SK-N-SH (cell line): ENCODE measurements around the gene MUC5B. TPM values are rescaled to one million over a fixed set of nuclear protein-coding genes. Genes with fewer than 3 reads are reported as not detected.

Source experiments
- CTCF ChIA-PET: fragments of 300-600, 350-600 bp; formaldehyde crosslinking; extraction: SDS; loops from one replicate; lab custom pipeline; 2021; lab: Yijun Ruan, JAX
- POLR2A ChIA-PET: fragments of 350-600 bp; sonication (Branson Sonifier 250); formaldehyde crosslinking; extraction: SDS; loops from one replicate; lab custom pipeline; 2020; ENCODE audit warnings: antibody characterized with exemption, inconsistent platforms; lab: Yijun Ruan, JAX
- DNase-seq: peaks from one replicate; pipeline ENCODE4 v3.0.0; 2012
- H2AFZ ChIP-seq: fragments of 200-600 bp; sonication (generic); 2 replicates; pipeline ENCODE4 v1.8.1; 2016; ENCODE audit warnings: antibody characterized with exemption, mild to moderate bottlenecking, low read depth
- H3F3A ChIP-seq: fragments of 200-600 bp; sonication (generic); replicated peaks from 2 replicates; pipeline ENCODE3; 2016; ENCODE audit warnings: antibody characterized with exemption, mild to moderate bottlenecking; ENCODE audit not compliant: insufficient read depth
- H3K27ac ChIP-seq, 2 experiments: fragments of 200-500 bp in 1 of 2; fragments of 200-600 bp in 1 of 2; sonication (Bioruptor generic) in 1 of 2; sonication (generic), shearing (Covaris generic) in 1 of 2; 2 replicates each; pipeline versions ENCODE4 v1.5.1 to v1.6.1; 2014 to 2016; ENCODE audit warnings: low read depth in 2 of 2, inconsistent platforms in 1 of 2, low read length in 1 of 2, mild to moderate bottlenecking in 1 of 2, mixed read lengths in 1 of 2
- H3K27me3 ChIP-seq: fragments of 200-600 bp; sonication (generic), shearing (Covaris generic); 2 replicates; pipeline ENCODE4 v1.6.1; 2016; ENCODE audit warnings: mixed run types; ENCODE audit not compliant: insufficient read depth
- H3K36me3 ChIP-seq, 2 experiments: fragments of 200-500 bp in 1 of 2; fragments of 200-600 bp in 1 of 2; sonication (Bioruptor generic) in 1 of 2; sonication (generic) in 1 of 2; replicated peaks in 1 of 2; 2 replicates each; pipeline versions ENCODE3 to v1.5.1; 2014 to 2016; ENCODE audit warnings: low read length in 1 of 2, mild to moderate bottlenecking in 1 of 2; ENCODE audit not compliant: insufficient read depth in 2 of 2, control insufficient read depth in 1 of 2
- H3K4me1 ChIP-seq, 2 experiments: fragments of 200-500 bp in 1 of 2; fragments of 200-600 bp in 1 of 2; sonication (Bioruptor generic) in 1 of 2; sonication (generic), shearing (Covaris generic) in 1 of 2; 2 replicates each; pipeline versions ENCODE4 v1.5.1 to v1.6.1; 2014 to 2016; ENCODE audit warnings: low read depth in 1 of 2, low read length in 1 of 2, mixed run types in 1 of 2; ENCODE audit not compliant: insufficient read depth in 2 of 2, control insufficient read depth in 1 of 2
- H3K4me2 ChIP-seq: fragments of 200-600 bp; sonication (generic), shearing (Covaris generic); 2 replicates; pipeline ENCODE4 v1.6.1; 2017; ENCODE audit warnings: mixed run types
- H3K4me3 ChIP-seq, 2 experiments: fragments of 200-500 bp in 1 of 2; fragments of 200-600 bp in 1 of 2; sonication (Bioruptor generic) in 1 of 2; sonication (generic), shearing (Covaris generic) in 1 of 2; 2 replicates each; pipeline versions ENCODE4 v1.5.1 to v1.8.1; 2014 to 2016; ENCODE audit warnings: low read depth in 2 of 2, inconsistent platforms in 1 of 2, low read length in 1 of 2, mild to moderate bottlenecking in 1 of 2, mixed read lengths in 1 of 2, moderate library complexity in 1 of 2
- H3K79me2 ChIP-seq: fragments of 200-600 bp; sonication (generic); 2 replicates; pipeline ENCODE4 v1.8.1; 2017; ENCODE audit warnings: mild to moderate bottlenecking; ENCODE audit not compliant: insufficient read depth
- H3K9ac ChIP-seq: fragments of 200-600 bp; sonication (generic); 2 replicates; pipeline ENCODE4 v1.6.1; 2017; ENCODE audit warnings: mixed run types
- H3K9me2 ChIP-seq: fragments of 200-600 bp; sonication (generic); 2 replicates; pipeline ENCODE4 v1.6.1; 2017; ENCODE audit warnings: mixed run types
- H3K9me3 ChIP-seq: fragments of 200-600 bp; sonication (generic); 2 replicates; pipeline ENCODE4 v1.6.1; 2017; ENCODE audit warnings: mixed run types, mild to moderate bottlenecking, moderate library complexity
- H4K20me1 ChIP-seq: fragments of 200-600 bp; sonication (generic); 2 replicates; pipeline ENCODE4 v1.6.1; 2017; ENCODE audit warnings: mild to moderate bottlenecking, mixed run types; ENCODE audit not compliant: insufficient read depth
- CHD2 ChIP-seq: fragments of 150-350 bp; IDR thresholded peaks from 2 replicates; pipeline ENCODE4 v1.6.1; 2018; ENCODE audit warnings: low read length; ENCODE audit not compliant: partially characterized antibody
- ELF1 ChIP-seq: IDR thresholded peaks from 2 replicates; pipeline ENCODE4 v1.4.0; 2012
- EP300 ChIP-seq, 2 experiments: IDR thresholded peaks; 2 replicates each; pipeline versions ENCODE4 v1.4.0 to v1.6.1; 2012; ENCODE audit warnings: borderline replicate concordance in 1 of 2, low read depth in 1 of 2, low read length in 1 of 2
- EZH2phosphoT487 ChIP-seq: fragments of 200-600 bp; sonication (generic); IDR thresholded peaks from 2 replicates; pipeline ENCODE4 v1.6.1; 2017; ENCODE audit warnings: low read depth, mixed run types, mild to moderate bottlenecking, antibody characterized with exemption, moderate library complexity, borderline replicate concordance
- FOSL2 ChIP-seq: IDR thresholded peaks from 2 replicates; pipeline ENCODE4 v1.4.0; 2012; ENCODE audit warnings: low read depth, mild to moderate bottlenecking, moderate library complexity, borderline replicate concordance
- FOXM1 ChIP-seq: IDR thresholded peaks from 2 replicates; pipeline ENCODE4 v1.4.0; 2012; ENCODE audit warnings: low read depth, mild to moderate bottlenecking
- GABPA ChIP-seq: IDR thresholded peaks from 2 replicates; pipeline ENCODE4 v1.4.0; 2012; ENCODE audit warnings: low read depth, mild to moderate bottlenecking
- GATA2 ChIP-seq: sonication (generic); formaldehyde crosslinking; IDR thresholded peaks from 2 replicates; pipeline ENCODE4 v1.5.0; 2020; ENCODE audit warnings: mild to moderate bottlenecking, missing genetic modification reagents
- JUND ChIP-seq: IDR thresholded peaks from 2 replicates; pipeline ENCODE4 v1.4.0; 2012
- MXI1 ChIP-seq: IDR thresholded peaks from 2 replicates; pipeline ENCODE4 v1.6.1; 2012; ENCODE audit warnings: mild to moderate bottlenecking, low read depth, low read length, improper control_type of control experiment
- NFIC ChIP-seq: IDR thresholded peaks from 2 replicates; pipeline ENCODE4 v1.4.0; 2012; ENCODE audit warnings: borderline replicate concordance
- RCOR1 ChIP-seq: fragments of 150-350 bp; IDR thresholded peaks from 2 replicates; pipeline ENCODE4 v1.6.1; 2017; ENCODE audit warnings: antibody characterized with exemption, low read length
- RXRA ChIP-seq: IDR thresholded peaks from 2 replicates; pipeline ENCODE4 v1.4.0; 2012; ENCODE audit warnings: low read depth, mild to moderate bottlenecking, borderline replicate concordance
- YY1 ChIP-seq: IDR thresholded peaks from 2 replicates; pipeline ENCODE4 v1.4.0; 2012; ENCODE audit warnings: low read depth, mild to moderate bottlenecking
- WGBS: methylation state at CpG from one replicate; pipeline ENCODE4 v1.1.6; 2017; ENCODE audit warnings: low lambda C conversion rate; 5-methylcytosine and 5-hydroxymethylcytosine counted together
- polyA plus RNA-seq, 3 experiments: library from polyadenylated mRNA; depleted of rRNA; stranded (reverse); fragments of >200 nt; gene quantifications; 2 replicates each; pipeline ENCODE4 v1.2.3, GENCODE V29; 2012
- TF ChIP-seq, protein P1 (sequence below): IDR thresholded peaks from 2 replicates; pipeline ENCODE4 v1.6.1; 2012; ENCODE audit warnings: mild to moderate bottlenecking, low read depth, low read length, moderate library complexity
- TF ChIP-seq, protein P2 (sequence below): fragments of 150-350 bp; IDR thresholded peaks from 2 replicates; pipeline ENCODE4 v1.6.1; 2017; ENCODE audit warnings: antibody characterized with exemption, low read length, low read depth, borderline replicate concordance

MUC5B gene
- polyA plus RNA-seq, 1 of the 3 experiments (the other 2 are of a cell fraction) = not detected

- DNase-seq = peak; percentile 28
- CTCF ChIA-PET = interaction anchor here (1.8 kb wide), 1 partner anchor 18 kb away, joined by 4 read pairs; no protein-coding TSS in a partner anchor
Measured at GRCh38 chr11:1198561-1199240, 24.2 kb upstream of the MUC5B start.

More at GRCh38 chr11:1198561-1199240, 24.2 kb upstream of the MUC5B start:
- H4K20me1 ChIP-seq = no peaks in the 10 kb centered on the region
- POLR2A ChIA-PET = no interaction called here
- no peak overlapping the region for H3K4me3 ChIP-seq
- H2AFZ ChIP-seq = no peak overlapping the region
- H3K4me2 ChIP-seq = no peak overlapping the region
- WGBS = 39% methylated on average over 9 of the region's 26 CpGs
- H3K4me1 ChIP-seq = peaks cover 0 to 10% of the 10 kb centered on the region in 2 experiments; a peak in 1 of 4 replicates
- H3K27me3 ChIP-seq = peaks cover 5% of the 10 kb centered on the region; the same call in 1 of the 2 replicates
- H3K9me3 ChIP-seq = no peaks in the 10 kb centered on the region
- H3K36me3 ChIP-seq = no peaks in the 10 kb centered on the region
- H3F3A ChIP-seq = no peaks in the 10 kb centered on the region
- TF ChIP-seq RCOR1 (no peak), GATA2 (CRISPR knock-in tag) (no peak), NFIC (no peak), RXRA (no peak), FOXM1 (no peak), YY1 (no peak), MXI1 (no peak), FOSL2 (no peak), EP300 (IDR thresholded peaks at IDR 0.05; ENCODE audit: borderline replicate concordance in 1 of 2, low read depth in 1 of 2, low read length in 1 of 2) (no peak), EZH2phosphoT487 (no peak), GABPA (no peak), CHD2 (no peak), ELF1 (no peak), JUND (no peak)
- TF ChIP-seq, protein P1, sequence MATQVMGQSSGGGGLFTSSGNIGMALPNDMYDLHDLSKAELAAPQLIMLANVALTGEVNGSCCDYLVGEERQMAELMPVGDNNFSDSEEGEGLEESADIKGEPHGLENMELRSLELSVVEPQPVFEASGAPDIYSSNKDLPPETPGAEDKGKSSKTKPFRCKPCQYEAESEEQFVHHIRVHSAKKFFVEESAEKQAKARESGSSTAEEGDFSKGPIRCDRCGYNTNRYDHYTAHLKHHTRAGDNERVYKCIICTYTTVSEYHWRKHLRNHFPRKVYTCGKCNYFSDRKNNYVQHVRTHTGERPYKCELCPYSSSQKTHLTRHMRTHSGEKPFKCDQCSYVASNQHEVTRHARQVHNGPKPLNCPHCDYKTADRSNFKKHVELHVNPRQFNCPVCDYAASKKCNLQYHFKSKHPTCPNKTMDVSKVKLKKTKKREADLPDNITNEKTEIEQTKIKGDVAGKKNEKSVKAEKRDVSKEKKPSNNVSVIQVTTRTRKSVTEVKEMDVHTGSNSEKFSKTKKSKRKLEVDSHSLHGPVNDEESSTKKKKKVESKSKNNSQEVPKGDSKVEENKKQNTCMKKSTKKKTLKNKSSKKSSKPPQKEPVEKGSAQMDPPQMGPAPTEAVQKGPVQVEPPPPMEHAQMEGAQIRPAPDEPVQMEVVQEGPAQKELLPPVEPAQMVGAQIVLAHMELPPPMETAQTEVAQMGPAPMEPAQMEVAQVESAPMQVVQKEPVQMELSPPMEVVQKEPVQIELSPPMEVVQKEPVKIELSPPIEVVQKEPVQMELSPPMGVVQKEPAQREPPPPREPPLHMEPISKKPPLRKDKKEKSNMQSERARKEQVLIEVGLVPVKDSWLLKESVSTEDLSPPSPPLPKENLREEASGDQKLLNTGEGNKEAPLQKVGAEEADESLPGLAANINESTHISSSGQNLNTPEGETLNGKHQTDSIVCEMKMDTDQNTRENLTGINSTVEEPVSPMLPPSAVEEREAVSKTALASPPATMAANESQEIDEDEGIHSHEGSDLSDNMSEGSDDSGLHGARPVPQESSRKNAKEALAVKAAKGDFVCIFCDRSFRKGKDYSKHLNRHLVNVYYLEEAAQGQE = no peak
- TF ChIP-seq, protein P2, sequence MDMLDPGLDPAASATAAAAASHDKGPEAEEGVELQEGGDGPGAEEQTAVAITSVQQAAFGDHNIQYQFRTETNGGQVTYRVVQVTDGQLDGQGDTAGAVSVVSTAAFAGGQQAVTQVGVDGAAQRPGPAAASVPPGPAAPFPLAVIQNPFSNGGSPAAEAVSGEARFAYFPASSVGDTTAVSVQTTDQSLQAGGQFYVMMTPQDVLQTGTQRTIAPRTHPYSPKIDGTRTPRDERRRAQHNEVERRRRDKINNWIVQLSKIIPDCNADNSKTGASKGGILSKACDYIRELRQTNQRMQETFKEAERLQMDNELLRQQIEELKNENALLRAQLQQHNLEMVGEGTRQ = no peak
- H3K27ac ChIP-seq = no peak overlapping the region
- H3K9ac ChIP-seq = no peak overlapping the region
- no peaks in the 10 kb centered on the region for H3K9me2 ChIP-seq
- H3K79me2 ChIP-seq = no peaks in the 10 kb centered on the region
